MM.1S (cell line): ENCODE data around the gene OR10J1.

Source experiments
- DNase-seq: peaks from one replicate; pipeline ENCODE4 v3.0.0-alpha.2; 2015
- H2AFZ ChIP-seq: fragments of 300-600 bp; sonication (generic); 2 replicates; pipeline ENCODE4 v1.6.0; 2016; ENCODE audit warnings: antibody characterized with exemption, low read length
- H3F3A ChIP-seq: fragments of 300-600 bp; sonication (generic); 2 replicates; pipeline ENCODE4 v1.6.1; 2016; ENCODE audit warnings: mild to moderate bottlenecking, antibody characterized with exemption, low read length, moderate library complexity, mixed read lengths; ENCODE audit not compliant: insufficient read depth
- H3K27ac ChIP-seq: fragments of 300-600 bp; sonication (generic); 2 replicates; pipeline ENCODE4 v1.5.1; 2016; ENCODE audit warnings: mild to moderate bottlenecking, low read length
- H3K27me3 ChIP-seq: fragments of 300-600 bp; sonication (generic); replicated peaks from 2 replicates; pipeline ENCODE4 v1.6.0; 2016; ENCODE audit warnings: low read length; ENCODE audit not compliant: insufficient read depth
- H3K36me3 ChIP-seq: fragments of 300-600 bp; sonication (generic); replicated peaks from 2 replicates; pipeline ENCODE4 v1.6.1; 2016; ENCODE audit warnings: mild to moderate bottlenecking, low read length, mixed read lengths; ENCODE audit not compliant: insufficient read depth
- H3K4me1 ChIP-seq: fragments of 300-600 bp; sonication (generic); 2 replicates; pipeline ENCODE4 v1.6.1; 2016; ENCODE audit warnings: low read length, mixed read lengths
- H3K4me2 ChIP-seq: fragments of 300-600 bp; sonication (generic); 2 replicates; pipeline ENCODE4 v1.6.0; 2016; ENCODE audit warnings: low read depth, low read length
- H3K4me3 ChIP-seq: fragments of 300-600 bp; sonication (generic); 2 replicates; pipeline ENCODE4 v1.5.1; 2016; ENCODE audit warnings: low read length, mixed read lengths
- H3K79me2 ChIP-seq: fragments of 300-600 bp; sonication (generic); 2 replicates; pipeline ENCODE4 v1.6.1; 2016; ENCODE audit warnings: mixed run types, low read length, mixed read lengths
- H3K9ac ChIP-seq: fragments of 300-600 bp; sonication (generic); 2 replicates; pipeline ENCODE4 v1.6.1; 2016; ENCODE audit warnings: low read length, mixed read lengths
- H3K9me2 ChIP-seq: fragments of 300-600 bp; sonication (generic); replicated peaks from 2 replicates; pipeline ENCODE4 v1.6.1; 2016; ENCODE audit warnings: mild to moderate bottlenecking, low read length, mixed read lengths; ENCODE audit not compliant: insufficient read depth
- H3K9me3 ChIP-seq: fragments of 300-600 bp; sonication (generic); replicated peaks from 2 replicates; pipeline ENCODE4 v1.6.1; 2016; ENCODE audit warnings: mild to moderate bottlenecking, low read length, mixed read lengths; ENCODE audit not compliant: insufficient read depth
- H4K20me1 ChIP-seq: fragments of 300-600 bp; sonication (generic); 2 replicates; pipeline ENCODE4 v1.6.1; 2016; ENCODE audit warnings: mild to moderate bottlenecking, low read length, moderate library complexity, mixed read lengths; ENCODE audit not compliant: insufficient read depth
- CTCF ChIP-seq: fragments of 300-600 bp; sonication (generic); IDR thresholded peaks from 2 replicates; pipeline ENCODE4 v1.5.1; 2016; ENCODE audit warnings: antibody characterized with exemption, low read length, mixed read lengths
- EZH2 ChIP-seq: fragments of 300-600 bp; sonication (generic); optimal IDR thresholded peaks from 2 replicates; pipeline ENCODE3; 2017; ENCODE audit warnings: low read depth, mild to moderate bottlenecking, antibody characterized with exemption, low read length, mixed read lengths
- EZH2phosphoT487 ChIP-seq: fragments of 300-600 bp; sonication (generic); IDR thresholded peaks from 2 replicates; pipeline ENCODE4 v1.6.1; 2018; ENCODE audit warnings: antibody characterized with exemption, low read length

Gene OR10J1

GRCh38 chr1:159442428-159442827, 2.9 kb downstream of the OR10J1 start:
- H3K79me2 ChIP-seq: no peaks in the 10 kb centered on the region
- no peak overlapping the region for H3K4me3 ChIP-seq
- 0 out of 2 replicates have a peak, but pooled peaks cover 3% of the 10 kb centered on the region for H3K4me1 ChIP-seq
- no peak overlapping the region for H2AFZ ChIP-seq
- no peak for DNase-seq
- no peaks in the 10 kb centered on the region for H3K9me3 ChIP-seq
- H3K27me3 ChIP-seq: no peaks in the 10 kb centered on the region
- H3K9ac ChIP-seq: no peak overlapping the region
- no peaks in the 10 kb centered on the region for H3K36me3 ChIP-seq
- TF ChIP-seq EZH2: no peak
- TF ChIP-seq EZH2phosphoT487: no peak
- TF ChIP-seq CTCF: no peak
- no peak overlapping the region for H3K27ac ChIP-seq
- H3F3A ChIP-seq: no peaks in the 10 kb centered on the region
- no peaks in the 10 kb centered on the region for H3K9me2 ChIP-seq
- H3K4me2 ChIP-seq: no peak overlapping the region
- no peaks in the 10 kb centered on the region for H4K20me1 ChIP-seq

GRCh38 chr1:159443066-159443750, 3.7 kb downstream of the OR10J1 start:
- H3K27ac ChIP-seq: no peak overlapping the region
- H3K4me1 ChIP-seq: 0 out of 2 replicates have a peak, but pooled peaks cover 3% of the 10 kb centered on the region
- H3K4me3 ChIP-seq: no peak overlapping the region
- no peaks in the 10 kb centered on the region for H3K36me3 ChIP-seq
- no peaks in the 10 kb centered on the region for H3K9me2 ChIP-seq
- H3K4me2 ChIP-seq: no peak overlapping the region
- no peaks in the 10 kb centered on the region for H3K9me3 ChIP-seq
- H2AFZ ChIP-seq: no peak overlapping the region
- TF ChIP-seq EZH2 (no peak), CTCF (no peak), EZH2phosphoT487 (no peak)
- no peak overlapping the region for H3K9ac ChIP-seq
- no peaks in the 10 kb centered on the region for H3K27me3 ChIP-seq
- DNase-seq: no peak
- H3K79me2 ChIP-seq: no peaks in the 10 kb centered on the region
- H3F3A ChIP-seq: no peaks in the 10 kb centered on the region
- H4K20me1 ChIP-seq: no peaks in the 10 kb centered on the region

- Histone ChIP-seq H3K9ac (no peak overlapping the region), H3K36me3 (no peaks in the 10 kb centered on the region), H3K9me2 (no peaks in the 10 kb centered on the region), H3F3A (no peaks in the 10 kb centered on the region), H4K20me1 (no peaks in the 10 kb centered on the region), H3K9me3 (no peaks in the 10 kb centered on the region), H3K79me2 (no peaks in the 10 kb centered on the region), H3K27ac (no peak overlapping the region), H3K4me2 (no peak overlapping the region), H3K27me3 (no peaks in the 10 kb centered on the region), H2AFZ (no peak overlapping the region), H3K4me1 (0 out of 2 replicates have a peak, but pooled peaks cover 3% of the 10 kb centered on the region), H3K4me3 (no peak overlapping the region)
- TF ChIP-seq EZH2phosphoT487 (no peak), CTCF (no peak), EZH2 (no peak)
- no peak for DNase-seq
These were observed 5.0 kb downstream of the OR10J1 start for GRCh38 chr1:159444511-159444910.
